CD4-positive, alpha-beta memory T cell (primary cell): Measurements from ENCODE around the gene MLPH. TPM values are rescaled to one million over a fixed set of nuclear protein-coding genes. Genes with fewer than 3 reads are reported as not detected.
A peak's percentile ranks its signal among the peaks of the same experiment; 100 is the strongest.

Experiments used
- CTCF ChIA-PET: fragments of 350-600 bp; sonication (Branson Sonifier 250); formaldehyde crosslinking; loops from one replicate; lab custom pipeline; 2021; ENCODE audit warnings: inconsistent platforms; ENCODE audit not compliant: partially characterized antibody; lab: Charles Lee
- POLR2A ChIA-PET: fragments of 350-600 bp; sonication (Branson Sonifier 250); formaldehyde crosslinking; loops from one replicate; lab custom pipeline; 2021; ENCODE audit not compliant: partially characterized antibody; lab: Charles Lee
- DNase-seq, 5 donors: peaks; one replicate each; pipeline versions ENCODE4 v3.0.0 to v3.0.0-alpha.2; 2020 to 2022; ENCODE audit warnings: mixed read lengths in 1 of 5
- H3K27ac ChIP-seq: one replicate; pipeline ENCODE4 v1.7.0; 2013; ENCODE audit warnings: low read depth, low read length
- H3K27me3 ChIP-seq: 2 replicates; pipeline ENCODE4 v1.7.0; 2013; ENCODE audit warnings: mild to moderate bottlenecking, low read length, moderate library complexity; ENCODE audit not compliant: insufficient read depth
- H3K36me3 ChIP-seq: 2 replicates; pipeline ENCODE4 v1.7.0; 2013; ENCODE audit warnings: mild to moderate bottlenecking, low read length, moderate library complexity; ENCODE audit not compliant: insufficient read depth
- H3K4me1 ChIP-seq: 2 replicates; pipeline ENCODE4 v1.7.0; 2013; ENCODE audit warnings: mild to moderate bottlenecking, low read length, moderate library complexity; ENCODE audit not compliant: insufficient read depth
- H3K4me3 ChIP-seq, 2 donors: one replicate each; pipeline ENCODE4 v1.7.0; 2013; ENCODE audit warnings: low read length in 2 of 2, mild to moderate bottlenecking in 1 of 2
- H3K9me3 ChIP-seq, 2 donors: one replicate each; pipeline ENCODE4 v1.7.0; 2013; ENCODE audit warnings: low read length in 2 of 2, control low read depth in 1 of 2; ENCODE audit not compliant: control insufficient read depth in 1 of 2
- H3K27ac Mint-ChIP-seq, 7 donors: one replicate each; pipeline ENCODE4 v1.8.0; 2020 to 2021; ENCODE audit warnings: mixed read lengths in 7 of 7, mild to moderate bottlenecking in 6 of 7, inconsistent platforms in 3 of 7, moderate library complexity in 3 of 7
- H3K27me3 Mint-ChIP-seq, 2 donors: one replicate each; pipeline ENCODE4 v1.8.0; 2020 to 2021; ENCODE audit warnings: mixed read lengths in 2 of 2
- H3K36me3 Mint-ChIP-seq, 2 donors: one replicate each; pipeline ENCODE4 v1.8.0; 2020 to 2021; ENCODE audit warnings: mixed read lengths in 2 of 2, inconsistent platforms in 1 of 2, mild to moderate bottlenecking in 1 of 2
- H3K4me1 Mint-ChIP-seq, 4 donors: one replicate each; pipeline ENCODE4 v1.8.0; 2020 to 2021; ENCODE audit warnings: mixed read lengths in 4 of 4, mild to moderate bottlenecking in 1 of 4
- H3K4me3 Mint-ChIP-seq, 8 donors: one replicate each; pipeline ENCODE4 v1.8.0; 2020 to 2021; ENCODE audit warnings: mixed read lengths in 8 of 8, mild to moderate bottlenecking in 7 of 8, moderate library complexity in 6 of 8, inconsistent platforms in 3 of 8
- H3K9me3 Mint-ChIP-seq, 8 donors: one replicate each; pipeline ENCODE4 v1.8.0; 2020 to 2021; ENCODE audit warnings: mixed read lengths in 8 of 8, mild to moderate bottlenecking in 5 of 8, inconsistent platforms in 3 of 8, moderate library complexity in 1 of 8
- intact Hi-C: fragments of 100-400 bp; cut with micrococcal nuclease; formaldehyde crosslinking; loops from one replicate; pipeline ENCODE4 v1.15.1; 2023
- polyA plus RNA-seq, 2 donors: library from polyadenylated mRNA; unstranded; fragments of 300-500 nt; fragmentation: Illumina TruSeq; gene quantifications; one replicate each; pipeline ENCODE4 v1.2.3, GENCODE V29; 2021
- total RNA-seq, 2 experiments: library from RNA; stranded (reverse); gene quantifications; one replicate each; pipeline ENCODE4 v1.2.3, GENCODE V29; 2021

MLPH gene
- total and polyA plus RNA-seq, 4 experiments from 2014 or later, result not detected

DNA sequence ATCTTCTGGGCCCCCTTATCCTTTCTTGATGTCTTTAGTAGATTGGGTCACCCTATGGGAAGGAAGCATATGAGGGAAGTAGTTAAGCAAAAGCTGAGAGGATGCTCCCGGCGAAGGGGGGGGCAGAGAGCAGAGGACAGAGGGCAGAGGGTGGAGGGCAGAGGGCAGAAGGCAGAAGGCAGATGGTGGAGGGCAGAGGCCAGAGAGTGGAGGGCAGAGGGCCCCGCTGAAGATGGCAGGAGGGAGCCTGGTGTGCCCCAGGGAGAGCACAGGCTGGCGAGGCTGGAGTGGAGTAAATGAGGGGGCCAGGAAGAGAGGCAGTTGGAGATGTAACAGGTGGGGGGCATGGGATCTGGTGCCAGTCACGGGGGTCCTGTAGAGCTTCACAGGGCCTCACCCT is 7.0 kb downstream of the MLPH start:
- DNase-seq, result no peak
- Histone ChIP-seq H3K27me3 (no peaks in the 10 kb centered on the region), H3K4me1 (no peaks in the 10 kb centered on the region), H3K9me3 (peaks cover 0 to 9% of the 10 kb centered on the region in 2 donors), H3K36me3 (no peaks in the 10 kb centered on the region), H3K27ac (no peak overlapping the region), H3K4me3 (no peak overlapping the region)
- ChIA-PET POLR2A (no interaction called here), CTCF (no interaction called here)
- H3K4me3 Mint-ChIP-seq, result no peak overlapping the region
- peaks cover 3 to 31% (median 22%) of the 10 kb centered on the region in 8 donors for H3K9me3 Mint-ChIP-seq
- H3K27ac Mint-ChIP-seq, result no peak overlapping the region
- peaks cover 5 to 9% of the 10 kb centered on the region in 2 donors for H3K36me3 Mint-ChIP-seq
- peaks cover 35% of the 10 kb centered on the region in 2 donors for H3K27me3 Mint-ChIP-seq
- no peaks in the 10 kb centered on the region for H3K4me1 Mint-ChIP-seq
- intact Hi-C loops, result no loop called here

- Mint-ChIP-seq H3K4me1 (no peaks in the 10 kb centered on the region), H3K27me3 (peaks cover 30 to 31% of the 10 kb centered on the region in 2 donors), H3K9me3 (peaks cover 3 to 24% (median 19%) of the 10 kb centered on the region in 8 donors), H3K36me3 (peaks cover 3 to 9% of the 10 kb centered on the region in 2 donors), H3K27ac (no peak overlapping the region), H3K4me3 (no peak overlapping the region)
- POLR2A ChIA-PET, result no interaction called here
- peaks cover 0 to 9% of the 10 kb centered on the region in 2 donors for H3K9me3 ChIP-seq
- CTCF ChIA-PET, result no interaction called here
- intact Hi-C loops, result no loop called here
- no peak overlapping the region for H3K4me3 ChIP-seq
- peaks cover 2% of the 10 kb centered on the region for H3K27me3 ChIP-seq
- no peaks in the 10 kb centered on the region for H3K36me3 ChIP-seq
- DNase-seq, result no peak
- H3K4me1 ChIP-seq, result no peaks in the 10 kb centered on the region
- no peak overlapping the region for H3K27ac ChIP-seq
These were observed 8.6 kb downstream of the MLPH start for GRCh38 chr2:237495521-237496117.

GRCh38 chr2:237496428-237496827 is 9.4 kb downstream of the MLPH start:
- no peak for DNase-seq
- Histone ChIP-seq H3K27ac (no peak overlapping the region), H3K4me1 (no peaks in the 10 kb centered on the region), H3K36me3 (no peaks in the 10 kb centered on the region), H3K4me3 (no peak overlapping the region), H3K9me3 (peaks cover 0 to 6% of the 10 kb centered on the region in 2 donors), H3K27me3 (peaks cover 4% of the 10 kb centered on the region)
- no peaks in the 10 kb centered on the region for H3K4me1 Mint-ChIP-seq
- peaks cover 32 to 38% of the 10 kb centered on the region in 2 donors for H3K27me3 Mint-ChIP-seq
- H3K9me3 Mint-ChIP-seq, result peaks cover 3 to 16% (median 11%) of the 10 kb centered on the region in 8 donors
- no peak overlapping the region for H3K27ac Mint-ChIP-seq
- POLR2A ChIA-PET, result no interaction called here
- peaks cover 3 to 8% of the 10 kb centered on the region in 2 donors for H3K36me3 Mint-ChIP-seq
- CTCF ChIA-PET, result no interaction called here
- intact Hi-C loops, result no loop called here
- H3K4me3 Mint-ChIP-seq, result peak overlapping the region in 1 of 8 donors; percentile 7

DNA sequence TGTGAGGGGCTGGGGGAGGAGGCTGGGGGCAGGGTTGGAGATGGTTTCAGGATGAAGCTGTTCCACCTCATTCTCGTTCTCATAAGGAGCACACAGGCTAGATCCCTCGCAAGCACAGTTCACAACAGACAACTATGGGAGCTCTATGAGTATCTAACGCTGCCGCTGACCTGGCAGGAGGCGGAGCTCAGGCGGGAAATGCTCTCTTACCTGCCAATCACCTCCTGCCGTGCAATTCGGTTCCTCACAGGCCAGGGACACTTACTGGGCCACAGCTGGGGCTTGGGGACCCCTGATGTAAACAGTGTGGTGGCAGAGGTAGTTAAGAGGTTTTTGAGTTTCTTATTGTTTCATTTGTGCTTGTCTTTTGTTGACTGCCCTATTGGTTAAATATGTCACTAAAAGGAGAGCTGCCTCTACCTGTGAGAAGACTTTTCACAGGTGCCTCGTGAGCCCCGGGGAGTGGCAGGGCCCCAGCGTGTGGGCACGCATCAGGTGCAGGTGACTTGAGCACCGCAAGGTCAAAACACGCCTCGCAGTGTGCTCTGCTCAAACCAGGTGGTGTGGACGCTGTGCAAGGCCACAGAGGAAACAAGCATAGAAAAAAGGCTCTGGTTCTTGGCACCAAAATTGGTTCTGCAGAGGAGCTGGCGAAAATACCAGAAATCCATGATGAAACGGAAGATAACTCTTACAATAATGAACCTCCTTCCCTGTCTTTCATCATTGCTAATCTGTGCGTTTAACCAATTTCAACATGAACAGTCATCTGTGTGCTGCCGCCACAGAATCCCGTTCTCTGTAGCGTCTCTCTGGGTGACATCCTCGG is 10.2 kb downstream of the MLPH start:
- no peaks in the 10 kb centered on the region for H3K36me3 ChIP-seq
- Mint-ChIP-seq H3K27me3 (peaks cover 32 to 41% of the 10 kb centered on the region in 2 donors), H3K4me3 (no peak overlapping the region), H3K9me3 (peaks cover 0 to 8% (median 3%) of the 10 kb centered on the region in 8 donors), H3K36me3 (peaks cover 0 to 3% of the 10 kb centered on the region in 2 donors), H3K4me1 (no peaks in the 10 kb centered on the region), H3K27ac (no peak overlapping the region)
- intact Hi-C loops, result no loop called here
- no peak overlapping the region for H3K27ac ChIP-seq
- CTCF ChIA-PET, result interaction anchor here (1.0 kb wide), 1 partner anchor 15 kb away, joined by 5 read pairs; no protein-coding TSS in a partner anchor
- no peaks in the 10 kb centered on the region for H3K4me1 ChIP-seq
- H3K9me3 ChIP-seq, result no peaks in the 10 kb centered on the region
- H3K4me3 ChIP-seq, result no peak overlapping the region
- H3K27me3 ChIP-seq, result peaks cover 4% of the 10 kb centered on the region
- POLR2A ChIA-PET, result no interaction called here
- DNase-seq, result no peak

GRCh38 chr2:237497838-237498186 is 10.8 kb downstream of the MLPH start:
- CTCF ChIA-PET, result interaction anchor here (1.0 kb wide), 1 partner anchor 15 kb away, joined by 5 read pairs; no protein-coding TSS in a partner anchor

DNA sequence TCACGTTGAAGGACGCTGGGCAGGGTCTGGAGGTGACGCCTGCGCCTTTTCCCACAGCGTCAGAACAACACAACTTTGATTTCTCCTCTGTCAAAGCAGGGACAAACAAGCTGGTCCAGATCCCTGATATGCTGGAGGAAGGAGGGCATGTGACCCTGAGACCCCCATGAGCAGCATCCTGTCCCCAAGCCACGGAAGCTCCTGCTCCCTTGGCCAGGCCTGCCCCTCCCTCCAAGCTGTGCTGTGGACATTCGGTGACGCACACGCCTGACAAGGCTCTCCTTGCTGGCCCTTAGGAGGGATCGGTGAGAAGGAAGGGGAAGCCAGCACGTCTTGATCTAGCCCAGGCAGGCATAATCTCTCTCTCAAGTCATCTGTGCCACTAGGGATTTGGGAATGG is 11.3 kb downstream of the MLPH start:
- DNase-seq, result no peak
- Histone ChIP-seq H3K27me3 (peaks cover 4% of the 10 kb centered on the region), H3K4me1 (no peaks in the 10 kb centered on the region), H3K27ac (no peak overlapping the region), H3K9me3 (no peaks in the 10 kb centered on the region), H3K36me3 (no peaks in the 10 kb centered on the region), H3K4me3 (no peak overlapping the region)
- Mint-ChIP-seq H3K9me3 (peaks cover 0 to 3% (median 0%) of the 10 kb centered on the region in 8 donors), H3K27ac (no peak overlapping the region), H3K4me1 (no peaks in the 10 kb centered on the region), H3K36me3 (no peaks in the 10 kb centered on the region), H3K27me3 (peaks cover 30 to 38% of the 10 kb centered on the region in 2 donors), H3K4me3 (no peak overlapping the region)
- POLR2A ChIA-PET, result no interaction called here
- intact Hi-C loops, result no loop called here
- CTCF ChIA-PET, result no interaction called here

More at GRCh38 chr2:237497838-237498186, 10.8 kb downstream of the MLPH start:
- H3K9me3 ChIP-seq, result no peaks in the 10 kb centered on the region
- no peaks in the 10 kb centered on the region for H3K36me3 ChIP-seq
- H3K4me1 ChIP-seq, result no peaks in the 10 kb centered on the region
- intact Hi-C loops, result no loop called here
- no peak overlapping the region for H3K4me3 ChIP-seq
- Mint-ChIP-seq H3K27ac (no peak overlapping the region), H3K4me3 (no peak overlapping the region), H3K27me3 (peaks cover 32 to 38% of the 10 kb centered on the region in 2 donors), H3K9me3 (peaks cover 0 to 4% (median 0%) of the 10 kb centered on the region in 8 donors), H3K4me1 (no peaks in the 10 kb centered on the region), H3K36me3 (no peaks in the 10 kb centered on the region)
- no peak for DNase-seq
- peaks cover 4% of the 10 kb centered on the region for H3K27me3 ChIP-seq
- H3K27ac ChIP-seq, result no peak overlapping the region
- POLR2A ChIA-PET, result no interaction called here

DNA sequence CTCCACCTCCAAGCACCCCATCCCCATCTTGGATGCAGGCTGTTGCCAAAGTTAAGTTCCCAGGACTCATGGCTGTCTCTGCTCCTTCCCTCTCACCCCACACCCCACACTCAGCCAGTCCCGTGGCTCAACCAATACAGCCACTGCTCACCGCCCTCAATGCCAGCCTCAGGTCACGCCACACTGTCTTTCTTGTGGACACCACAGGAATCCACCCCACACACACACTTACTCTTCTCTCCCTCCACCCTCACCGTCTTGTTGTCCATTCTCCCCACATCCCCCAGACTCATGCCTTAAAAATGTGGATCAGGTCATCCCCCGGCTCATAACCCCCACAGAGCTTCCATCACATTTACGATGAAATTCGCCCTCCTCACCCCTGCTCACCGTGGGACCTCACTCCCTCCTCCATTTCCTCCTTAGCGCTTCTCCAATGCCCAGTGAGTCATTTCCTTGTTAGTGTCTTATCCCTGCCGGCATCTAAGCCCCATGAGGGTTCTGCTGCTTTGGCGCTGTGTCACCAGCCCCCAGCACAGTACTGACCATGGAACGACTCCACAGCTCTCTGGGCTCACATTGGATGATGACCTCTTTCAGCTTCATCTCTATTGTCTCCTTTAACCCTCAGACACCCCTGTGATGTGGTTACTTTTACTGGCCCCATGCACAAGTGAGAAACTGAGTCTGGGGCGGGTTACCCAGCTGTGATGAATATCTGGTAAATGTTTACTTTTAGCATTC is 13.8 kb downstream of the MLPH start:
- Mint-ChIP-seq H3K27ac (no peak overlapping the region), H3K27me3 (peaks cover 14 to 36% of the 10 kb centered on the region in 2 donors), H3K36me3 (no peaks in the 10 kb centered on the region), H3K9me3 (no peaks in the 10 kb centered on the region), H3K4me3 (no peak overlapping the region), H3K4me1 (no peaks in the 10 kb centered on the region)
- no peak for DNase-seq
- Histone ChIP-seq H3K4me1 (no peaks in the 10 kb centered on the region), H3K27ac (no peak overlapping the region), H3K36me3 (no peaks in the 10 kb centered on the region), H3K9me3 (no peaks in the 10 kb centered on the region), H3K4me3 (no peak overlapping the region), H3K27me3 (peaks cover 4% of the 10 kb centered on the region)
- ChIA-PET POLR2A (no interaction called here), CTCF (interaction anchor here (1.0 to 3.2 kb wide), 3 partner anchors 12 to 80 kb away, joined by 3 to 16 read pairs (median 3); no protein-coding TSS in a partner anchor)
- intact Hi-C loops, result no loop called here
